Measurements from ENCODE around the gene ART5.

GRCh38 chr11:3679077-3679476 lies 37.3 kb upstream of the ART5 start:
- TF ChIP-seq, protein P1, sequence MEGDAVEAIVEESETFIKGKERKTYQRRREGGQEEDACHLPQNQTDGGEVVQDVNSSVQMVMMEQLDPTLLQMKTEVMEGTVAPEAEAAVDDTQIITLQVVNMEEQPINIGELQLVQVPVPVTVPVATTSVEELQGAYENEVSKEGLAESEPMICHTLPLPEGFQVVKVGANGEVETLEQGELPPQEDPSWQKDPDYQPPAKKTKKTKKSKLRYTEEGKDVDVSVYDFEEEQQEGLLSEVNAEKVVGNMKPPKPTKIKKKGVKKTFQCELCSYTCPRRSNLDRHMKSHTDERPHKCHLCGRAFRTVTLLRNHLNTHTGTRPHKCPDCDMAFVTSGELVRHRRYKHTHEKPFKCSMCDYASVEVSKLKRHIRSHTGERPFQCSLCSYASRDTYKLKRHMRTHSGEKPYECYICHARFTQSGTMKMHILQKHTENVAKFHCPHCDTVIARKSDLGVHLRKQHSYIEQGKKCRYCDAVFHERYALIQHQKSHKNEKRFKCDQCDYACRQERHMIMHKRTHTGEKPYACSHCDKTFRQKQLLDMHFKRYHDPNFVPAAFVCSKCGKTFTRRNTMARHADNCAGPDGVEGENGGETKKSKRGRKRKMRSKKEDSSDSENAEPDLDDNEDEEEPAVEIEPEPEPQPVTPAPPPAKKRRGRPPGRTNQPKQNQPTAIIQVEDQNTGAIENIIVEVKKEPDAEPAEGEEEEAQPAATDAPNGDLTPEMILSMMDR (IDR thresholded peaks at IDR 0.05) = no peak
- TF ChIP-seq POLR2A (IDR thresholded peaks at IDR 0.05) = no peak
- TF ChIP-seq EP300 (IDR thresholded peaks at IDR 0.05) = no peak
- no peak for TF ChIP-seq POLR2AphosphoS5 (IDR thresholded peaks at IDR 0.05)

Measured in sigmoid colon (tissue), 4 donors.